ENCODE data around the gene PAX5. TPM values are rescaled to one million over a fixed set of nuclear protein-coding genes. Genes with fewer than 3 reads are reported as not detected.

The PAX5 gene
- total RNA-seq, 6 experiments from 2014 or later, result not detected

DNA sequence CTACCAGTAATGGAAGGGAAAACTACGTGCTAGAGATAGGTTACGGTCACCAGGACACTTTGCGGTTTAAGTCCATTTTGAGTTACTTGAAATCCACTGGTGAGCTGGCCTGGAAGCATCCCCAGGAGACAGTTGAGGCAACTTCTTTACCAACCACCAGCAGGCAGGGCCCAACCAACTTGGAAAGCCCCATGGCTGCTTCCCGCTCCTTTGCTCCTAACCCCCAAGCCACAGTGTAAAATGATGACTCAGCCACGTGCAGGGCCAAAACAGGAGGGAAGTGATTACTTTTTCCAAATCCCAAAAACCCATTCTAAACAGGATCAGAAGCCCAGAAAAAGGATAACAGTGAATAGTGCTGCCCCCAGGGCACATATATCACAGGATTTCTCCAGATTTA lies 87.4 kb downstream of the PAX5 start:
- Mint-ChIP-seq H3K9me3 (no peaks in the 10 kb centered on the region), H3K36me3 (ENCODE audit: low read depth) (no peaks in the 10 kb centered on the region), H3K4me3 (no peak overlapping the region), H3K27ac (no peak overlapping the region), H3K4me1 (ENCODE audit: low read depth) (peaks cover 7% of the 10 kb centered on the region), H3K27me3 (ENCODE audit: insufficient read depth) (peaks cover 52% of the 10 kb centered on the region)
- TF ChIP-seq, protein P1, sequence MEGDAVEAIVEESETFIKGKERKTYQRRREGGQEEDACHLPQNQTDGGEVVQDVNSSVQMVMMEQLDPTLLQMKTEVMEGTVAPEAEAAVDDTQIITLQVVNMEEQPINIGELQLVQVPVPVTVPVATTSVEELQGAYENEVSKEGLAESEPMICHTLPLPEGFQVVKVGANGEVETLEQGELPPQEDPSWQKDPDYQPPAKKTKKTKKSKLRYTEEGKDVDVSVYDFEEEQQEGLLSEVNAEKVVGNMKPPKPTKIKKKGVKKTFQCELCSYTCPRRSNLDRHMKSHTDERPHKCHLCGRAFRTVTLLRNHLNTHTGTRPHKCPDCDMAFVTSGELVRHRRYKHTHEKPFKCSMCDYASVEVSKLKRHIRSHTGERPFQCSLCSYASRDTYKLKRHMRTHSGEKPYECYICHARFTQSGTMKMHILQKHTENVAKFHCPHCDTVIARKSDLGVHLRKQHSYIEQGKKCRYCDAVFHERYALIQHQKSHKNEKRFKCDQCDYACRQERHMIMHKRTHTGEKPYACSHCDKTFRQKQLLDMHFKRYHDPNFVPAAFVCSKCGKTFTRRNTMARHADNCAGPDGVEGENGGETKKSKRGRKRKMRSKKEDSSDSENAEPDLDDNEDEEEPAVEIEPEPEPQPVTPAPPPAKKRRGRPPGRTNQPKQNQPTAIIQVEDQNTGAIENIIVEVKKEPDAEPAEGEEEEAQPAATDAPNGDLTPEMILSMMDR (IDR thresholded peaks at IDR 0.05), result no peak
- DNase-seq, result no peak

DNA sequence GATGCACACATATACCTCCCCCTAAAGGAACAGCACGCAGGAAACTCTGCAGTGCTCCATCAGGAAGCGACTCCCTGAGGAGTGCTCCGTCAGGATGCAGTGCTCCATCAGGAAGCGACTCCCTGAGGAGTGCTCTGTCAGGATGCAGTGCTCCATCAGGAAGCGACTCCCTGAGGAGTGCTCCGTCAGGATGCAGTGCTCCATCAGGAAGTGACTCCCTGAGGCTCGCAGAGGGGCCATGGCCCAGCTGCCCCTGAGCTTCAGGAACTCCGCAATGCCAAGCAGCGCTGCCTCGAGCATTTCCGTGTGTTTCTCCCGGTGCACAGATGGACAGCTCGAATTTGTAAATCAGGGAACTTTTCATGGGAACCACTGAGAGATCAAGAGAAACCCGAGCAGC lies 88.1 kb downstream of the PAX5 start:
- Mint-ChIP-seq H3K4me3 (no peak overlapping the region), H3K9me3 (no peaks in the 10 kb centered on the region), H3K4me1 (ENCODE audit: low read depth) (peaks cover 7% of the 10 kb centered on the region), H3K27me3 (ENCODE audit: insufficient read depth) (peaks cover 51% of the 10 kb centered on the region), H3K36me3 (ENCODE audit: low read depth) (no peaks in the 10 kb centered on the region), H3K27ac (no peak overlapping the region)
- no peak for DNase-seq
- TF ChIP-seq, protein P1 (IDR thresholded peaks at IDR 0.05), result no peak

DNA sequence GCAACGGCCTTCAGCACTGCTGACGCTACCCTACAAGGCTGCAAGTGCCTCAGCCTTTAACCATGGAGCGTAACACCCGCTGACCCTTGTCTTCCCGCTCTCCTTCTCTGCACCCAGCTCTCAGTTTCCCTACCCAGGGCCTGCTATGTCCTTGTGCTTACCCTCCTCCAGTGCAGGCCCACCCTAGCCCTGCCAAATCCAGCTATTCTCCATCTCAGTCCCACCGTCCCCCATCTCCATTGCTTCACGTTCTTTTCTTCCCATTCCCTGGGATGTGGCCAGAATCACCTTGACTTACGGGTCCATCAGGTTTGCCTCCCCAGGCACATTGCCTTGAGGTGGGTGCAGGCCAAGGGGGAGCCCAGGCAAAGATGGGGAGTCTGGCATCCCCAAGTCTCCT lies 91.2 kb downstream of the PAX5 start:
- DNase-seq, result no peak
- TF ChIP-seq, protein P1 (IDR thresholded peaks at IDR 0.05), result no peak
- no peak overlapping the region for H3K4me3 Mint-ChIP-seq
- no peak overlapping the region for H3K27ac Mint-ChIP-seq
- H3K27me3 Mint-ChIP-seq (ENCODE audit: insufficient read depth), result peaks cover 47% of the 10 kb centered on the region
- no peaks in the 10 kb centered on the region for H3K9me3 Mint-ChIP-seq
- H3K4me1 Mint-ChIP-seq (ENCODE audit: low read depth), result peaks cover 7% of the 10 kb centered on the region
- no peaks in the 10 kb centered on the region for H3K36me3 Mint-ChIP-seq (ENCODE audit: low read depth)

DNA sequence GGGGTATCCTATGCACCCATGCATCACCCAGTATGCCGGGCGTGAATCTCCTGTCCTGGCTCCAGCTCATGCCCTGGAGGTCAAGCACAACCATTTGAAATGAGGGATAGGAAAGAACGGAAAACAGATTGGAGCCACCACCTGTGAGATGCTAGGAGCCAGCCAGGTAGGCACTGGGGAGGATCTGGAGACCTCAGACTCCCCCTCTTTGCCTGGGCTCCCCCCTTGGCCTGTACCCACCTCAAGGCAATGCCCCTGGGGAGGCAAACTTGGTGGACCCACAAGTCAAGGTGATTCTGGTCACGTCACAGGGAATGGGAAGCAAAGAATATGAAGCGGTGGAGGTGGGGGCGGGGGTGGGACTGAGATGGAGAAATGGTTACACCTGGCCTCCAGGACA lies 92.6 kb downstream of the PAX5 start:
- H3K4me3 Mint-ChIP-seq, result no peak overlapping the region
- TF ChIP-seq, protein P1 (IDR thresholded peaks at IDR 0.05), result no peak
- no peak for DNase-seq
- no peaks in the 10 kb centered on the region for H3K9me3 Mint-ChIP-seq
- H3K36me3 Mint-ChIP-seq (ENCODE audit: low read depth), result no peaks in the 10 kb centered on the region
- H3K27me3 Mint-ChIP-seq (ENCODE audit: insufficient read depth), result peaks cover 53% of the 10 kb centered on the region
- no peak overlapping the region for H3K27ac Mint-ChIP-seq
- peaks cover 8% of the 10 kb centered on the region for H3K4me1 Mint-ChIP-seq (ENCODE audit: low read depth)

DNA sequence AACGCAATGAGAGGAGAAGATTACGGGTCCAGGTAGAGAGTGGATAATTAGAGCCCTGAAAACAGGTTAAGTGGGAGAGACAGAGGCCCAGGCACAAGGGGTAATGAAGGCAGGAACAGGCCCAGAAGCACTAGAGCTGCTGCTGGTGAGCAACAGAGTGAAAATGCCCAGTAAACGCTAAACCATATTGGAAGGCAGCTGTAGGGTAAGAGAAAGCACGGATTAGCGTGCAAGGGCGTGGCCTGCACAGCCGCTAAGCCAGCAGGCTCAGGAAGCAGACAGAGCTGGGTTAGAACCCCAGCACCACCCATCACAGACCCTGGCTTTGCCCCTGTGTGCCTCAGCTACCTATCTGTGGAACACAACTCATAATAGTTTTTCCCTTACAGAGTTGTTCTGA lies 93.2 kb downstream of the PAX5 start:
- H3K27ac Mint-ChIP-seq, result no peak overlapping the region
- H3K4me1 Mint-ChIP-seq (ENCODE audit: low read depth), result peaks cover 9% of the 10 kb centered on the region
- H3K4me3 Mint-ChIP-seq, result no peak overlapping the region
- TF ChIP-seq, protein P1 (IDR thresholded peaks at IDR 0.05), result no peak
- H3K9me3 Mint-ChIP-seq, result no peaks in the 10 kb centered on the region
- DNase-seq, result no peak
- H3K36me3 Mint-ChIP-seq (ENCODE audit: low read depth), result no peaks in the 10 kb centered on the region
- peaks cover 54% of the 10 kb centered on the region for H3K27me3 Mint-ChIP-seq (ENCODE audit: insufficient read depth)

DNA sequence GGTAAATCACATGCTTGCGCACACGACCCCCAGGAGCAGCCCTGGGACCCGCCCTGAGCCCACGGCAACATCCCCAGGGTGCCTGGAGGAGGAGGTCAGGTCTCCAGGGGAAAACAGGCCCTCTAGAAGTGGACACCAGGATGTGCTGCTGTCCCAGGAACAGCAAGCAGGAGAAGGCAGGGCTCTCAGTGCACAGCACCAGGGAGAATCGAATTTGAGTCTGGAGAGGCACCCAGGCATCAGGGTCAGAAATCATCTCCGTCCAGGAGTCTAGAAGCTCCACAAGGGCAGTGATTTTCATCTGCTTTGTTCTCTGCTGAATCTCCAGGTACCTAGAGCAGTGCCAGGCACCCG lies 93.6 kb downstream of the PAX5 start:
- H3K27ac Mint-ChIP-seq, result no peak overlapping the region
- no peaks in the 10 kb centered on the region for H3K36me3 Mint-ChIP-seq (ENCODE audit: low read depth)
- H3K9me3 Mint-ChIP-seq, result no peaks in the 10 kb centered on the region
- no peak for DNase-seq
- TF ChIP-seq, protein P1 (IDR thresholded peaks at IDR 0.05), result no peak
- H3K27me3 Mint-ChIP-seq (ENCODE audit: insufficient read depth), result peaks cover 54% of the 10 kb centered on the region
- H3K4me3 Mint-ChIP-seq, result no peak overlapping the region
- H3K4me1 Mint-ChIP-seq (ENCODE audit: low read depth), result peaks cover 9% of the 10 kb centered on the region

All from HFFc6 (cell line).